Testis (tissue), 2 donors: ENCODE data around the gene MST1R.

ENCODE experiments used
- CTCF ChIP-seq, 3 experiments: fragments of 450-650 bp in 2 of 3; fragments of 200-600 bp in 1 of 3; sonication (generic) in 1 of 3; IDR thresholded peaks; one replicate each; pipeline ENCODE4 v1.5.1; 2016 to 2019; ENCODE audit warnings: antibody characterized with exemption in 3 of 3, mild to moderate bottlenecking in 2 of 3, moderate library complexity in 1 of 3
- POLR2A ChIP-seq: fragments of 450-650 bp; IDR thresholded peaks from one replicate; pipeline ENCODE4 v1.6.1; 2017; ENCODE audit warnings: antibody characterized with exemption, mild to moderate bottlenecking, moderate library complexity

GRCh38 chr3:49929291-49930167 lies 25.9 kb upstream of the MST1R start, which contains the start of gene MON1A:
- TF ChIP-seq CTCF (IDR thresholded peaks at IDR 0.05) (no peak), POLR2A (no peak)
